Activated CD4-positive, alpha-beta T cell treated with anti-CD3 and anti-CD28 coated beads for 1 hour (primary cell): ENCODE data around the gene CEP128.

Source experiments
- DNase-seq: peaks from one replicate; pipeline ENCODE4 v3.0.0-alpha.2; 2020

Gene CEP128

GRCh38 chr14:80770114-80770908, 171.2 kb downstream of the CEP128 start:
- DNase-seq = no peak

DNA sequence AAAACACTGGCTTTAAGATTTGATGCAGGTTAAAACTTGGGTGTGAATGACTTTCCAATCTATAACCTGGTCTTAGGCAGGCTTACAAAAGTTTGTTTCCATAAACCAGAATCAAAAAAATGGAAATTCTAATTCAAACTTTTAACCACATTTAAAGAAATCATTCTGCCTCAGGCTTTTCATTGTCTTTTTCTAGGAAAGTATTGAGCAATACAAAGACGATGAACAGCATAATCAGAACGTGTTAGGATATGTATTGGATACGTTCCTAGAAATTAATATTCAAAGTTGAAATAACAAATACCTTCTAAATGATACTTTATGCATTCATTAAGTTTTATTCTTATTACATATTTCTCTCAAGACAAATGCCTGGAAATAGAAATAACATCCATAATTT, 172.9 kb downstream of the CEP128 start:
- DNase-seq = no peak

DNA sequence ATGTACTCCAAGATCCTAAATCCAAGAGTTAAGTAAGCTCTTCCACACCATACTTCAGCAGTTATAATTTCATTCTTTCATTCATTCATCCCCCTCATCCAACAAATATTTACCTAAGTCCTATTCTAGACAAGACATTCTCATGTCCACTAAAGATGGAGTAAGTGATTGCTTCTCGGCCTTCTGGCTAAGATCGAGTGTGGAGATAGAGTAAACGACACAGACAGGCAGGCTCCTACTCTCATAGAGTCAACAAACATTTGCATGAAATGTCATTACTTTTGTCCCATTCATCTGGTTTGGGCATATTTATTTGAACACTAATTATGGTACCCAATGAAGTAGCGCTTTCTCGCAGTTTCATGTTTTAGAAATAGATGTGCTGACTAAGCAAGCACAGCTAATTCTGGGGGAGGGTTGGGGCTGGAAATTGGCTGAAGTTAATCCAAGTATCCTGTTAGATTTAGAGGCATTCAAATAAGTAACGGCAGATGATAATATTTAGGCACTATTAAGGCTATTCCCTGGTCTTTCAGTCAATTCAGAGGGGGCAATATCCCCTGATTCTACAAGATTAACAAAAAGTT, 176.5 kb downstream of the CEP128 start:
- DNase-seq = no peak

DNA sequence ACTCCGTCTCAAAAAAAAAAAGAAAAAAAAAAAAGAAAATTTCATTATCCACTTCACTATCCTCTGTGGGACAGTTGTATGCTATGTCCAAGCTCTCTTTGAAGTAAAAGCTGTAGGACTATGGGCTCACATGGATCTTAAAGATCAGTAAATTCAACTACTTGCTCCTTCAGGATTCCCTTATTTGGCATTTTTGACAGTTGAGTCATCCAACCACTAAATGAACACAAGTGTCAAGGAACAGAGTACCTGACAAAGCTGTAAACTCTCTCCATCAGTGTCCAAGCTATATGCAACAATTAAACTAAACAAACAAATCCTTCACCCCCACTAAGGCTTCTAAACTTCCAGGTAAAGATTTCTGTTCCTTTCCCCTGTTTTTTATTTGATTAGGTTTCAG, 177.0 kb downstream of the CEP128 start:
- no peak for DNase-seq

DNA sequence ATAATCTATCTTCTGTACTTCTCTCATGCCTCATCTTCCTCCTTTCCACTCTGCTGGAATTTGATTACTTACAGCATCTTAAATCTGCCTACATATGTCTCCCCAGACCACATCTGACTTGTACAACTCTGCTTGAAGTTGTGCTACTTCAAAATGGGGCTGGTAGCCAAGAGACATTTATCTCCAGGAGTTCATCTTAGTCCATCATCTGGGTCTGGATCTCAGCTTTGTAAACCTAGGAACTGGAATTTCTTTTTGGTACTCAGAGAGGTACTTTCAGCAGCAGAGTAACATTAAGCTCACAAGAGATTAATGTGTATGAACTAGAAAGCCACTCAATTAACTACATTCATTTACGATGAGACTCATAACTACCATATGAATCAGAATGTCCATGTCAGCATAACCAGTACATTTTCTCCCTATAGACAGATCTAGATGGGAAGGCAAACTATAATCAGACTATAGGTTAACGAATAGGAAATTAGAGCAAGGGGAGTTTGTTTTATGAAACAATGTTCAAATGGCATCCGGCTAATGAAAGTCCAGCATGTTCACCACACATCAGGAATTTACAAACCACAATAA, 178.8 kb downstream of the CEP128 start:
- no peak for DNase-seq

DNA sequence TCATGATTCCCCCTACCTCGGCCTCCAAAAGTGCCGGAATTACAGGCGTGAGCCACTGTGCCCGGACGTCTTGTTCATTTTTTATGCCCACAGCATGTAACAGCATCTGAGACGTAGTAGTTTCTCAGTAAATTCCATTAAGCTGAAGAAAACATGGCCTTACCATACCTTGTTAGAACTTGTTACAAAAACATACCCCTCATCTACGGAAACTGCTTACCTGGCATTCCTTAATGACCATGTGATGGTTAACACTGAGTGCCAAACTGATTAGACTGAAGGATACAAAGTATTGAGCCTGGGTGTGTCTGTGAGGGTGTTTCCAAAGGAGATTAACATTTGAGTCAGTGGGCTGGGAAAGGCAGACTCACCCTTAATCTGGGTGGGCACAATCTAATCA, 186.8 kb downstream of the CEP128 start:
- no peak for DNase-seq

GRCh38 chr14:80751285-80751684, 190.3 kb downstream of the CEP128 start:
- DNase-seq = no peak

- no peak for DNase-seq
Observed at GRCh38 chr14:80726211-80726610, 215.3 kb downstream of the CEP128 start.

DNA sequence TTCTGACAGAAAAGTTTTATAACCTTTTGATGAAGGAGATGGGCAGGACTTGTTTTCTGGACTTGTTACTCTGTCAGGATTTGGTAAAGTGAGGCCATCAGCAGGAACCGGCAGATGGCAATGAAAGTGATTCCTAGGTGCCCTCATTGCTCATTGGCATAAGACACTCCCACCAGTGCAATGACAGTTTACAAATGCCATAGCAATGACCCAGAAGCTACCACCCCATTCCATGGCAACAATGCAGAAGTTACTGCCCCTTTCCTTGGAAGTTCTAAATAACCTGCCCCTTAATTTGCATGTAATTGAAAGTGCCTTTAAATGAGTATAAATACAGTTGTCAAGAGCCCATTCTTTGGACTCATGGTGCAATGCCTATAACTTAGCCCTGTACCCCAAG, 222.6 kb downstream of the CEP128 start:
- DNase-seq = no peak

- DNase-seq = no peak
Observed at GRCh38 chr14:80714474-80714873, 227.1 kb downstream of the CEP128 start.

- DNase-seq = no peak
Observed at GRCh38 chr14:80713076-80713850, 228.3 kb downstream of the CEP128 start.

DNA sequence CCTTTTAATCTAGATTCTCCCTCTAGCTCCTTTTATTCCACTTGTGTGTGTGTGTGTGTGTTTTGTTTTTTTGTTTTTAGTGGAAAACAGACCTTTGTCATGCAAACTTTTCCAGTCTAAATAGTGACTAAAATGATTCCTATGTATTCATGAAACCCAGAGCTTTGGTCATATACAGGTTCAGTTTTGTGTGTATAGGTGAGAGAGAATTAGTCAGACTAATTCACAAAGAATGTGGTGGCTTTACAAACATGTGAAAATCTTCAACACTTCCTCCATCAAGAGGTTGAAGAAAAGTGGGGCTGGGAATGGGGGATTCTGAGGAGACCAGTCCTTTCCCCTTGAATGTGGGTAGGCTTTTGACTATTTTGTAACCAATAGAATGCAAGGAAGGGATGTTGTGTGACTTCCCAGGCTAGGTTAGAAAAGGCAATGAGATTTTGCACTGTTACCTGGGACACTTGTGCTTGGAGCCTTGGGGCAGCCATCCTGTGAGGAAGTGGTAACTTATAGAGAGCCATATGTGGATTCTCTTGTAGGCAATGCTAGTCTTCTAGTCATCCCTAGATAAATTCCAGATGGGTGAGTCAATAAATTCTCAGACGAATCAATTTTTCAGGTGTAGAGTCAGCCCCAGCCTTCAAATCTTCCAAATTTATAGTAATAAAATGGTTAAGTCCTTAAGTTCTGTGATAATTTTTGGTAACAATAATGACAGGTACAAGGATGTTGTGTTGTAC, 236.1 kb downstream of the CEP128 start:
- DNase-seq = no peak

DNA sequence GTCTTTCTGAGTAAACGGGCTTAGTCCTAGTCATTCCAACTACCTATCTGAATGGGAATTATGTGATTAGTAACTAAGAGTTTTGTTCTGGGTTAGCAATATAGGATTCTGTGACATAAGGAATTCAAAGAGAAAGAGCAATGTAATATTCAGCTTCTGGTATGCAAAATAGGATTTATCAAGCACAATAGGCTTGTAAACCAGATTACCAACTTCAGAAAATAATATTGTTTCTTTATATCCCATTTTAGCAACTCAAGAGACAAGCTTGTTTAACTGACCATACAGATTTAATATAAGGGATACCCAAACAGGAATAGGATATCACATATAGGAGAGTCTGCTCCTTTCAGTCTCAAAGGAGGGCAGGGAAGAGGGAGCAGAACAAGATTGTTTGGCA, 240.9 kb downstream of the CEP128 start:
- DNase-seq = no peak

GRCh38 chr14:80699861-80700260, 241.7 kb downstream of the CEP128 start:
- no peak for DNase-seq

DNA sequence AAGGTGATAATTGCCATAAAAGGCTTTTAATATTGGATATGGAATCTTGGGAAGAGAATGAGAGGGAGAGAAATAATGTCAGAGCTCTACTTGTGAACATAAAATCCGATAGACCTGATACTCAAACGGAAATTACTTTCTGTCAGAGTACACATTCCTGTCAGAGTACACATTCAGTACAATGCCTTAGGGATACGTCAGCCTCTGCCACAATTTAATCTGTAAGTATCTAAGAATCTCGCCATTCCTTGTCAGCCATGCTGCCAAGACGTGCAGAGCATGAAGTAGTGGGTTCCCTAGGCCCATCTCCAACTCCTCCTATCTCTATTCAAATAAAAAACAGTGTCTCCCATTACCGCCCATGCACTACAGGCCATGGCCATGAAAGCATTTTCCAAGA, 242.6 kb downstream of the CEP128 start:
- DNase-seq = no peak

- no peak for DNase-seq
Observed at GRCh38 chr14:80695869-80696268, 245.7 kb downstream of the CEP128 start.

GRCh38 chr14:80692903-80693302, 248.6 kb downstream of the CEP128 start:
- DNase-seq = no peak

- DNase-seq = no peak
Observed at GRCh38 chr14:80681651-80682050, 259.9 kb downstream of the CEP128 start.

DNA sequence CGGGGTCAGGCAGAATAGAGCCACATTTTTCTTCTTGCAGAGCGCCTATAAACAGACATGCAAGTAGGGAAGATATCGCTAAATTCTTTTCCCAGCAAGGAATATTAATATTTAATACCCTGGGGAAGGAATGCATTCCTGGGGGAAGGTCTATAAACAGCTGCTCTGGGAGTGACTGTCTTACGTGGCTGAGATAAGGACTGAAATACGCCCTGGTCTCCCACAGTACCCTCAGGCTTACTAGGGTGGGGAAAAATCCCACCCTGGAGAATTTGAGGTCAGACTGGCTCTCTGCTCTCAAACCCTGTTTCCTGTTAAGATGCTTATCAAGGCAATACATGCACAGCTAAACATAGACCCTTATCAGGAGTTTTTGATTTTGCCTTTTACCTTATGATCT, 262.3 kb downstream of the CEP128 start:
- DNase-seq = no peak

- DNase-seq = no peak
Observed at GRCh38 chr14:80678436-80678835, 263.1 kb downstream of the CEP128 start.

DNA sequence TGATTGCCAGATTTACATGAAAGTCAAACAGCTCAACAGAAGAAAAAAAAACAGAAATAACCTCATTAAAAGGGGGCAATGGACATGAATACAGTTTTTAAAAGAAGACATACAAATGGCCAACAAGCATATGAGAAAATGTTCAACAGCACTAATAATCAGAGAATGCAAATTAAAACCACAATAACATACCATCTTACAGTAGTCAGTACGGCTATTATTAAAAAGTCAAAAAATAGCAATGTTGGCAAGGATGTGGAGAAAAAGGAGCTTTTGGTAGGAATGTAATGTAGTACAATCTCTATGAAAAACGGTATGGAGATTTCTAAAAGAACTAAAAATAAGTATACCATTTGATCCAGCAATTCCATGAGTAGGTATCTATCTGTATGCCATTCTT, 272.1 kb downstream of the CEP128 start:
- no peak for DNase-seq

DNA sequence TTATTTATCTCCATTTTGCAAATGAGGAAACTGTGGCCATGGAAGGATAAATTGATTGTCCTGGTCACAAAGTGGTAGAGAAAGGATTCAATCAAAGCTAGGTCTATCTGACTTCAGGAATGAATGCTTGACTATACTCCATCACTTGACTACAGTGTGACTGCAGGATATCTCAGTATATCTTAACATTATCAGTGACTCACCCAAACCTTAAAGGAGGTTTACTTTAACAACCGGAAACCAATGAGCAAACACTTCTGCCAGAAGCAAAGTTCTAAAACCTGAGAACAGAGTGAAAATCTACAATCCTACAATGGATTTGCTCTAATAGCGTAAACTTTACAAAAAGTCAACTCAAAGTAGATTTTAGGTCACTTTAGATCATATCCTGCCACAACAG, 277.0 kb downstream of the CEP128 start:
- DNase-seq = no peak

- DNase-seq = no peak
Observed at GRCh38 chr14:80663541-80663940, 278.0 kb downstream of the CEP128 start.
